22Rv1 (cell line): ENCODE data around the gene SCUBE1.

Experiments used
- ZFX ChIP-seq: fragments of 450-650 bp; IDR thresholded peaks from 2 replicates; pipeline ENCODE4 v1.6.1; 2017; ENCODE audit warnings: antibody characterized with exemption, borderline replicate concordance
- TF ChIP-seq, protein P1 (sequence below): fragments of 450-650 bp; IDR thresholded peaks from 2 replicates; pipeline ENCODE4 v1.5.1; 2017; ENCODE audit warnings: mild to moderate bottlenecking

DNA sequence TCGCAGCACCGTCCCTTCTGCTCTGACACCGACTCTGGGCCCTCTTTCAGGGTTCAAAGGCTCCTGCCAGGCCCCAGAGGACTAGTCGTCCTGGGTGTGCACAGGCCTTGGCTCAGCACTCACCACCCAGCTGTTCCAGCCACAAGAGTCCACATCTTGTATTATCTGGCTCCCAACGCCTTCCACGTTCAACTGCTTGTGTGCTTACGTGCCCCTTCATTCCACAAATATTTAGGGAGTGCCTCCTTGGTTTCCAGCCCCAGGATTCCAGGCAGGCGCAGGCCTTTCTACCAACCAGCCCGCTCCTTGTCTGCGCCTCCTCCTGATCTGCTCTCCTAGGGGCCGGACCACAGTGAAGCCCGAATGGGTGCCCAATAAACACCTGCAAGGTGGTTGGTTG is 70.9 kb downstream of the SCUBE1 start:
- TF ChIP-seq, protein P1, sequence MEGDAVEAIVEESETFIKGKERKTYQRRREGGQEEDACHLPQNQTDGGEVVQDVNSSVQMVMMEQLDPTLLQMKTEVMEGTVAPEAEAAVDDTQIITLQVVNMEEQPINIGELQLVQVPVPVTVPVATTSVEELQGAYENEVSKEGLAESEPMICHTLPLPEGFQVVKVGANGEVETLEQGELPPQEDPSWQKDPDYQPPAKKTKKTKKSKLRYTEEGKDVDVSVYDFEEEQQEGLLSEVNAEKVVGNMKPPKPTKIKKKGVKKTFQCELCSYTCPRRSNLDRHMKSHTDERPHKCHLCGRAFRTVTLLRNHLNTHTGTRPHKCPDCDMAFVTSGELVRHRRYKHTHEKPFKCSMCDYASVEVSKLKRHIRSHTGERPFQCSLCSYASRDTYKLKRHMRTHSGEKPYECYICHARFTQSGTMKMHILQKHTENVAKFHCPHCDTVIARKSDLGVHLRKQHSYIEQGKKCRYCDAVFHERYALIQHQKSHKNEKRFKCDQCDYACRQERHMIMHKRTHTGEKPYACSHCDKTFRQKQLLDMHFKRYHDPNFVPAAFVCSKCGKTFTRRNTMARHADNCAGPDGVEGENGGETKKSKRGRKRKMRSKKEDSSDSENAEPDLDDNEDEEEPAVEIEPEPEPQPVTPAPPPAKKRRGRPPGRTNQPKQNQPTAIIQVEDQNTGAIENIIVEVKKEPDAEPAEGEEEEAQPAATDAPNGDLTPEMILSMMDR, result no peak
- TF ChIP-seq ZFX, result no peak
